Loucy (cell line): ENCODE results near the gene CPNE6.
"Not testable (repeated sequence)": the region's sequence is repeated elsewhere in the genome, so short reads cannot be mapped to it uniquely, and the experiment has no call there.

Source experiments
- CTCF ChIP-seq: fragments of 200-600 bp; sonication (generic); conservative IDR thresholded peaks from 2 replicates; pipeline ENCODE4 v1.5.1; 2014; ENCODE audit warnings: mild to moderate bottlenecking, antibody characterized with exemption, low read length
- EZH2phosphoT487 ChIP-seq: fragments of 200-600 bp; IDR thresholded peaks from 2 replicates; pipeline ENCODE4 v1.6.1; 2018; ENCODE audit warnings: antibody characterized with exemption, mild to moderate bottlenecking, moderate library complexity, borderline replicate concordance

GRCh38 chr14:24024939-24025418 is 46.4 kb upstream of the CPNE6 start:
- TF ChIP-seq EZH2phosphoT487, CTCF: not testable (repeated sequence)
